CD4-positive, CD25-positive, alpha-beta regulatory T cell (primary cell): ENCODE measurements around the gene ANXA10. TPM values are rescaled to one million over a fixed set of nuclear protein-coding genes. Genes with fewer than 3 reads are reported as not detected.
"Not testable (repeated sequence)": the region's sequence is repeated elsewhere in the genome, so short reads cannot be mapped to it uniquely, and the experiment has no call there.

Experiments
- ATAC-seq, 2 donors: fragments of 150-1000 bp; cut with Tn5 transposase; one replicate each; pipeline ENCODE4 v1.10.0; 2021; ENCODE audit warnings: low read depth in 2 of 2, moderate number of reproducible peaks in 2 of 2, moderate library complexity in 1 of 2
- DNase-seq, 3 donors: peaks; one replicate each; pipeline versions ENCODE4 v3.0.0 to v3.0.0-alpha.2; 2012 to 2022; ENCODE audit warnings: mixed read lengths in 1 of 3
- H3K27ac ChIP-seq: one replicate; pipeline ENCODE4 v1.7.0; 2013; ENCODE audit warnings: mild to moderate bottlenecking, low read length; ENCODE audit not compliant: insufficient read depth, poor library complexity, severe bottlenecking
- H3K27me3 ChIP-seq: one replicate; pipeline ENCODE4 v1.7.0; 2013; ENCODE audit warnings: low read length; ENCODE audit not compliant: control insufficient read depth, insufficient read depth
- H3K36me3 ChIP-seq: one replicate; pipeline ENCODE4 v1.7.0; 2013; ENCODE audit warnings: mild to moderate bottlenecking, low read length, moderate library complexity; ENCODE audit not compliant: control insufficient read depth, insufficient read depth
- H3K4me1 ChIP-seq: 2 replicates; pipeline ENCODE4 v1.7.0; 2013; ENCODE audit warnings: mild to moderate bottlenecking, low read length; ENCODE audit not compliant: insufficient read depth, control insufficient read depth, poor library complexity, severe bottlenecking
- H3K4me3 ChIP-seq: one replicate; pipeline ENCODE4 v1.7.0; 2013; ENCODE audit warnings: low read depth, mild to moderate bottlenecking, low read length, moderate library complexity
- H3K9me3 ChIP-seq, 2 experiments: 1 replicate in 1 of 2; 2 replicates in 1 of 2; pipeline ENCODE4 v1.7.0; 2013; ENCODE audit warnings: low read length in 2 of 2, mild to moderate bottlenecking in 1 of 2, moderate library complexity in 1 of 2; ENCODE audit not compliant: control insufficient read depth in 2 of 2
- H3K27ac Mint-ChIP-seq, 3 donors: one replicate each; pipeline ENCODE4 v1.8.0; 2020 to 2022; ENCODE audit warnings: mild to moderate bottlenecking in 3 of 3, mixed read lengths in 3 of 3, moderate library complexity in 2 of 3
- H3K27me3 Mint-ChIP-seq: one replicate; pipeline ENCODE4 v1.8.0; 2022; ENCODE audit warnings: mild to moderate bottlenecking, mixed read lengths
- H3K36me3 Mint-ChIP-seq: one replicate; pipeline ENCODE4 v1.8.0; 2020; ENCODE audit warnings: mixed read lengths
- H3K4me1 Mint-ChIP-seq, 4 donors: one replicate each; pipeline ENCODE4 v1.8.0; 2020 to 2022; ENCODE audit warnings: mixed read lengths in 4 of 4, mild to moderate bottlenecking in 1 of 4
- H3K4me3 Mint-ChIP-seq, 4 donors: one replicate each; pipeline ENCODE4 v1.8.0; 2020 to 2022; ENCODE audit warnings: mild to moderate bottlenecking in 4 of 4, mixed read lengths in 4 of 4, moderate library complexity in 3 of 4
- H3K9me3 Mint-ChIP-seq, 7 donors: one replicate each; pipeline ENCODE4 v1.8.0; 2020 to 2022; ENCODE audit warnings: mixed read lengths in 7 of 7, mild to moderate bottlenecking in 3 of 7, moderate library complexity in 2 of 7
- polyA plus RNA-seq, 4 donors: library from polyadenylated mRNA; unstranded; fragments of 300-500 nt; fragmentation: Illumina TruSeq; gene quantifications; one replicate each; pipeline ENCODE4 v1.2.3, GENCODE V29; 2021
- total RNA-seq: library from RNA; stranded (reverse); gene quantifications from one replicate; pipeline ENCODE4 v1.2.3, GENCODE V29; 2022

The ANXA10 gene
- total and polyA plus RNA-seq, 5 donors from 2014 or later, result not detected

DNA sequence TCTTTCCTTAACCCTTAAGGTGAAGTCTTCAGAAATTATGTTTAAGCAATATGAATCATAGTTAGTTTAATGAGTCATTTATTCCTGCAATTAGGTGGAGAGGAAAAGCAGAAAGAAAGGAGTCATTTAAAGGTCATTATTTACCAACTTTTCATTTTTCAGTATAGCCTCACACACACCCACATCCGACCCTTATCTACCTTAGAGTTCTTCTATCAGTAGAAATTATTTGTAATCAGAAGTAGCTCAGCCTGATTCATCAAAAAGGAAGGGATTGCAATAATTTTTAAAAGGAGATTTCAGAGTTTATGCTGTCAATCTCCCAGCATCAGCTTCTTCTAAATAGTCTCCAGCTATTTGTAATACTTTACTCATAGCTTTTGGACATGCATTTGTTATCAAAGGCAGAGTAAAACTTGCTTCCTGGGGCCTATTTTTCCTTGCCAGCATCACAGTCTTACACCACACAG is 5.9 kb downstream of the ANXA10 start:
- no peaks in the 10 kb centered on the region for H3K27me3 ChIP-seq
- H3K4me1 Mint-ChIP-seq, result no peaks in the 10 kb centered on the region
- no peaks in the 10 kb centered on the region for H3K9me3 ChIP-seq
- H3K4me3 ChIP-seq, result no peak overlapping the region
- no peak overlapping the region for H3K4me3 Mint-ChIP-seq
- H3K27me3 Mint-ChIP-seq, result peaks cover 4% of the 10 kb centered on the region
- H3K36me3 Mint-ChIP-seq, result no peaks in the 10 kb centered on the region
- H3K27ac Mint-ChIP-seq, result no peak overlapping the region
- H3K27ac ChIP-seq, result no peak overlapping the region
- ATAC-seq, result no peak
- no peaks in the 10 kb centered on the region for H3K4me1 ChIP-seq
- peaks cover 0 to 4% (median 0%) of the 10 kb centered on the region in 7 donors for H3K9me3 Mint-ChIP-seq
- no peak for DNase-seq
- no peaks in the 10 kb centered on the region for H3K36me3 ChIP-seq

DNA sequence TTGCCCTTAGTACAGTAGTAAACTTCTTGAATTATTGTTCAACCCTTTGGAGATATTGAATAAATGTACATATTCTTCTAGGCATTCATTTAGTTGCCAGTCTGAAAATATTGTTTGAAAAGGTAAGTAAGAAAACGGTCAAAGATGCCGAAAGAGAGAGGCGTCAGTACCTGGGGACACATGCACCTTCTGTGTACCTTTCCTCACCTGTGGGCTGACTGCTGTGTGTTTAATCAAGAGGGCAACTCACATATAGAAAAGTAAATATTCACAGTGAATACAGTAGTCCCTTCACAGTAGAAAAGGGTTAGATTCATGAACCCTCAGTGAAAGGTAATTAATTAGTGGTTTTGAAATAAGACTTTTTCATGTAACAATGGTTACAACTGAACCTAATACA is 6.9 kb downstream of the ANXA10 start:
- ATAC-seq, result no peak
- H3K4me3 Mint-ChIP-seq, result no peak overlapping the region

DNA sequence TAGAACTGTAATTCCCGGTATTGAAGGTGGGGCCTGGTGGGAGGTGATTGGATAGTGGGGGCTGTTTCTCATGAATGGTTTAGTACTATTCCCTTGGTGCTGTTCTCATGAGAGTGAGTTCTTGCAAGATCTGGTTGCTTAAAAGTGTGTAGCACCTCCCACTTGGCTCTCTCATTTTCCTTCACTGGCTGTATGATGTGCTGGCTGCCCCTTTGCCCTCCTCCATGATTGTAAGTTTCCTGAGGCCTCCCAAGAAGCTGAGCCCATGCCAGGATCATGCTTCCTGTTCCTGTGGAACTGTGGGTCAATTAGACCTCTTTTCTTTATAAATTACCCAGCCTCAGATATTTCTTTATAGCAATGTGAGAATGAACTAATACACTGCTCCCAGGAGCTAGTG is 8.7 kb downstream of the ANXA10 start:
- DNase-seq, result no peak
- Mint-ChIP-seq H3K4me3 (no peak overlapping the region), H3K9me3 (peaks cover 0 to 4% (median 0%) of the 10 kb centered on the region in 7 donors)

More for the DNA sequence above, 6.9 kb downstream of the ANXA10 start:
- Histone ChIP-seq H3K4me1 (no peaks in the 10 kb centered on the region), H3K4me3 (no peak overlapping the region), H3K27ac (no peak overlapping the region), H3K27me3 (no peaks in the 10 kb centered on the region), H3K9me3 (no peaks in the 10 kb centered on the region), H3K36me3 (no peaks in the 10 kb centered on the region)
- Mint-ChIP-seq H3K27me3 (peaks cover 4% of the 10 kb centered on the region), H3K9me3 (peaks cover 0 to 4% (median 0%) of the 10 kb centered on the region in 7 donors), H3K36me3 (no peaks in the 10 kb centered on the region), H3K4me1 (no peaks in the 10 kb centered on the region), H3K27ac (no peak overlapping the region)
- DNase-seq, result no peak

DNA sequence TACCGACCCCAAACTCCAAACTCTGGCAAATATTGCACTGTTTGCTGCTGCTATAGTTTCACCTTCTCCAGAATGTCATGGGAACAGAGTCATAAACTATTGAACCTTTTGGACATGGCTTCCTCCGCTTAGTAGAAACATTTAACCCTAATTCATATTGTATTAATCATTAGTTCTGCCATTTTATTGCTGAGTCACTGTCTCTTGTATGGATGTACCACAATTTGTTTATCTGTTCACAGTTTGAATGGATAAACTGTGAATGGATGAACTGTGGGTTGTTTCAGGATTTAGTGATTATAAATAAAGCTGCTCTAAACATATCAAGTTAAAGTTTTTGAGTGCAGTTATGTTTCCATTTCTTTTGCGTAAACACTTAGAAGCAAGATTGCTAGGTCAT is 10.1 kb downstream of the ANXA10 start:
- Mint-ChIP-seq H3K4me1 (no peaks in the 10 kb centered on the region), H3K36me3 (no peaks in the 10 kb centered on the region), H3K27ac (no peak overlapping the region), H3K9me3 (peaks cover 0 to 4% (median 0%) of the 10 kb centered on the region in 7 donors), H3K27me3 (peaks cover 4% of the 10 kb centered on the region), H3K4me3 (no peak overlapping the region)
- Histone ChIP-seq H3K36me3 (no peaks in the 10 kb centered on the region), H3K27me3 (no peaks in the 10 kb centered on the region), H3K9me3 (no peaks in the 10 kb centered on the region), H3K4me1 (no peaks in the 10 kb centered on the region), H3K4me3 (no peak overlapping the region), H3K27ac (no peak overlapping the region)
- ATAC-seq (no peak), DNase-seq (no peak)

More for the DNA sequence above, 8.7 kb downstream of the ANXA10 start:
- Mint-ChIP-seq H3K27me3 (peaks cover 4% of the 10 kb centered on the region), H3K4me1 (no peaks in the 10 kb centered on the region), H3K36me3 (no peaks in the 10 kb centered on the region), H3K27ac (no peak overlapping the region)
- H3K4me1 ChIP-seq, result no peaks in the 10 kb centered on the region
- H3K4me3 ChIP-seq, result no peak overlapping the region
- H3K27ac ChIP-seq, result no peak overlapping the region
- H3K36me3 ChIP-seq, result no peaks in the 10 kb centered on the region
- ATAC-seq, result no peak
- H3K9me3 ChIP-seq, result no peaks in the 10 kb centered on the region
- no peaks in the 10 kb centered on the region for H3K27me3 ChIP-seq

DNA sequence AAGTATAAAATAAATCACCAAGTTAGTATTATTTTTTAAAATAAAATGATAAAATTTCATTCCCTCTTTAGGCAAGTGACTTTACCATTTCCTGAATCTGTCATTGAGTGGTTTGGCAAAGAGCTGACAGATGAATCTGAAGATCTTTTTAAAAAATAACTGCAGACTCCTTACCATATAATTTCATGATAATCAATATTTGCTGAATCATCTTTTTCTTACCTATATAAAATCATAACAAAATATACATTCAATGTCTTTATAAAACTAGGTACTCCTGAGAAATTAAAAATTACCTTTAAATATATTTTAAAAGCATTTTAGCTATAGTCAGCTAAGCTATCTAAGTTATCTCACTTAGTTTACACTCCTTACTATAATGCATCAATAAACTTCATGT is 17.2 kb downstream of the ANXA10 start:
- no peak for ATAC-seq
- Histone ChIP-seq H3K27me3 (no peaks in the 10 kb centered on the region), H3K36me3 (no peaks in the 10 kb centered on the region), H3K4me3 (no peak overlapping the region), H3K27ac (no peak overlapping the region), H3K9me3 (no peaks in the 10 kb centered on the region), H3K4me1 (no peaks in the 10 kb centered on the region)
- Mint-ChIP-seq H3K4me3 (no peak overlapping the region), H3K9me3 (peaks cover 0 to 3% (median 0%) of the 10 kb centered on the region in 7 donors), H3K27ac (no peak overlapping the region), H3K27me3 (no peaks in the 10 kb centered on the region), H3K4me1 (no peaks in the 10 kb centered on the region), H3K36me3 (no peaks in the 10 kb centered on the region)
- DNase-seq, result no peak

DNA sequence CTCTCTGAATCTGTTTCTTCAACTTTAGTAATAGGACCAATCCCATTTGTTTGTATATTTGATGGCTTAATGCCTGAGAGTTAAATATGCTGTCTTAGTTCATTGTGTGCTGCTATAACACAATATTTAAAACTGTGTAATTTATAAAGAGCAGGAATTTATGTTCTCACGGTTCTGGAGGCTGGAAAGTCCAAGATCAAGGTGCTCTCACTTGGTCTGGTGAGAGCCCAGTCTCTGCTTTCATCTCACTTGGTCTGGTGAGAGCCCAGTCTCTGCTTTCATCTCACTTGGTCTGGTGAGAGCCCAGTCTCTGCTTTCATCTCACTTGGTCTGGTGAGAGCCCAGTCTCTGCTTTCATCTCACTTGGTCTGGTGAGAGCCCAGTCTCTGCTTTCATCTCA is 20.7 kb downstream of the ANXA10 start:
- not testable (repeated sequence) for H3K9me3 Mint-ChIP-seq, H3K27ac ChIP-seq, H3K27me3 ChIP-seq, H3K9me3 ChIP-seq, H3K4me1 ChIP-seq, H3K4me3 Mint-ChIP-seq, H3K27me3 Mint-ChIP-seq, DNase-seq, ATAC-seq, H3K27ac Mint-ChIP-seq, H3K4me1 Mint-ChIP-seq, H3K36me3 ChIP-seq, H3K4me3 ChIP-seq, H3K36me3 Mint-ChIP-seq

DNA sequence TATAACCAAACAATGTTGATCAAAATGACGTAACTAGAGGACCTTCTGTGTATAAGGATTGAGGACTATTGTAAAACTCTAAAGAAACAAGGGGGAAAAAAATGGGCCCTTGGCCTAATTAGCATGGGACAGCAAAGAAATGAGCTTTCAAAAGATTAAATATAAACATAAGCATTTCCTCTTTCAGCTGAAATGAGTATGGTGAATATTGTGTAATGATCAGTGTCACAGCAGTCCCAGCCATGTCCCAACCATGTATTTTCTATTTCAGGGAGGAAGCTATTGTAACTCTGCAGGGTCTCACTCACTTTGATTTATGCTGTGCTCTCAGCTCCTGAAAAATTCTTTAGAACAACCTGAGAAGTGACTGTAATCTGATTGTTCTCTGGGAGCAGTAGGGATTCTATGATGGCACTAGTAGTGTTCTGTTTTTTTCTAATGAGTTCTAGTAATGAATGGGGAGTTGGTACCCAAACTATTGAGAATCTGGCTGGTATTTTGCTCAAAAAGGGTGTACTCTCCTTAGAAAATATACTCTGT is 25.8 kb downstream of the ANXA10 start:
- Histone ChIP-seq H3K4me1 (no peaks in the 10 kb centered on the region), H3K27me3 (no peaks in the 10 kb centered on the region), H3K4me3 (no peak overlapping the region), H3K27ac (no peak overlapping the region), H3K36me3 (no peaks in the 10 kb centered on the region), H3K9me3 (no peaks in the 10 kb centered on the region)
- no peaks in the 10 kb centered on the region for H3K4me1 Mint-ChIP-seq
- no peaks in the 10 kb centered on the region for H3K36me3 Mint-ChIP-seq
- ATAC-seq, result no peak
- no peak for DNase-seq
- H3K4me3 Mint-ChIP-seq, result no peak overlapping the region
- H3K27me3 Mint-ChIP-seq, result no peaks in the 10 kb centered on the region
- no peak overlapping the region for H3K27ac Mint-ChIP-seq
- peaks cover 0 to 6% (median 0%) of the 10 kb centered on the region in 7 donors for H3K9me3 Mint-ChIP-seq

DNA sequence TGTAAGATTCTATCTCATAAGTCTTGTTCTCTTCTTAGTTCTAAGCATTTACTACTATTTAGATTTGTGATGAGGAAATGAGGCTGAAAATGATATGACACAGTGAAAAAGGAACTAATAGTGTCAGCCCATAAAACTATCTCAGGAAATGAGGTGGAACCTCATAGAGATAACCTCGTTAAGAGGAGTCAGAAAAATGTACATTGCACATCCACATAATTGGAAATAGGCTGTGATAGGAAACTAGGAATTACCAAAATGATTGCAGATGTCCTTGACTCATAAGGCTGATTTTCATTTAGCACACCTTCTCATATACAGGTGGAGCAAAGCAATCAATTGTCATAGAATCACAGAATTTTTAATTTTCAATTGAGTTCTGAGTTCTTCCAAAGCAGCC is 26.8 kb downstream of the ANXA10 start:
- Histone ChIP-seq H3K36me3 (no peaks in the 10 kb centered on the region), H3K4me3 (no peak overlapping the region), H3K4me1 (no peaks in the 10 kb centered on the region), H3K27ac (no peak overlapping the region), H3K9me3 (no peaks in the 10 kb centered on the region), H3K27me3 (no peaks in the 10 kb centered on the region)
- peaks cover 0 to 6% (median 0%) of the 10 kb centered on the region in 7 donors for H3K9me3 Mint-ChIP-seq
- H3K4me3 Mint-ChIP-seq, result no peak overlapping the region
- H3K27me3 Mint-ChIP-seq, result no peaks in the 10 kb centered on the region
- no peaks in the 10 kb centered on the region for H3K4me1 Mint-ChIP-seq
- ATAC-seq, result no peak
- no peaks in the 10 kb centered on the region for H3K36me3 Mint-ChIP-seq
- H3K27ac Mint-ChIP-seq, result no peak overlapping the region
- no peak for DNase-seq
